Sigmoid colon (tissue), 4 donors: ENCODE measurements around the gene PSD4.

Source experiments
- CTCF ChIP-seq, 4 experiments: fragments of 450-650 bp in 3 of 4; fragments of 200-600 bp in 1 of 4; IDR thresholded peaks; one replicate each; pipeline ENCODE4 v1.5.1; 2016 to 2019; ENCODE audit warnings: antibody characterized with exemption in 4 of 4, mild to moderate bottlenecking in 3 of 4, moderate library complexity in 2 of 4
- POLR2AphosphoS5 ChIP-seq, 4 donors: sonication (generic); formaldehyde crosslinking; IDR thresholded peaks; one replicate each; pipeline ENCODE4 v1.6.1; 2017; ENCODE audit warnings: antibody characterized with exemption in 4 of 4

DNA sequence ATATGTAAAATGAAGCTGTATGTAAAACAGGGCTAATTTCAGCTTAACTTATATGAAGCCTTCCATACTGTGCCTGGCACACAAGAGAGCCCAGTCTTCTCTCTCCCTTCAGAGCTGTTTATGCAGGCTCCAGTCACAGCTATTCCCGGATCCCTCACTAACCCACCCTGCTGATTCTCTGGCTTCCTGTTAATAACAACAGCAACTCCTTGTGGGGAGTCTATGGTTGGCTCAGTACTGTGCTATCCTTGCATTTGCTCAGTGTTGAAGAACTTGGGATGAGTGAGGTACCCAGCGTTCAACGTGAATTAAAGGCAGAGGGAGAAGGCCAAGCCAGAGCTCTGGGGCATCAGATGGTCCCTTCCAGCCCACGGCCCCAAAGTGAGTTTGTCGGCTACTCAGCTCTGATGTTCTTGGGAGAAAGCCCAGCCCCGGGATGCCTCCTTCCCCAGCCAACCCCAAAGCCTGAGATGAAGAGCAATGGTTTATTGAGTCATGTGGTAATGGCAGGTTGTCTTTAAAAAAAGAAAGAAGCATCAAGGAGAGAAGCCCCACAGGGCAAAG, 43.2 kb downstream of the PSD4 start:
- no peak for TF ChIP-seq CTCF (IDR thresholded peaks at IDR 0.05)
- no peak for TF ChIP-seq POLR2AphosphoS5 (IDR thresholded peaks at IDR 0.05)
